Measurements from ENCODE around the gene ALDH1A3.

- TF ChIP-seq, protein P1, sequence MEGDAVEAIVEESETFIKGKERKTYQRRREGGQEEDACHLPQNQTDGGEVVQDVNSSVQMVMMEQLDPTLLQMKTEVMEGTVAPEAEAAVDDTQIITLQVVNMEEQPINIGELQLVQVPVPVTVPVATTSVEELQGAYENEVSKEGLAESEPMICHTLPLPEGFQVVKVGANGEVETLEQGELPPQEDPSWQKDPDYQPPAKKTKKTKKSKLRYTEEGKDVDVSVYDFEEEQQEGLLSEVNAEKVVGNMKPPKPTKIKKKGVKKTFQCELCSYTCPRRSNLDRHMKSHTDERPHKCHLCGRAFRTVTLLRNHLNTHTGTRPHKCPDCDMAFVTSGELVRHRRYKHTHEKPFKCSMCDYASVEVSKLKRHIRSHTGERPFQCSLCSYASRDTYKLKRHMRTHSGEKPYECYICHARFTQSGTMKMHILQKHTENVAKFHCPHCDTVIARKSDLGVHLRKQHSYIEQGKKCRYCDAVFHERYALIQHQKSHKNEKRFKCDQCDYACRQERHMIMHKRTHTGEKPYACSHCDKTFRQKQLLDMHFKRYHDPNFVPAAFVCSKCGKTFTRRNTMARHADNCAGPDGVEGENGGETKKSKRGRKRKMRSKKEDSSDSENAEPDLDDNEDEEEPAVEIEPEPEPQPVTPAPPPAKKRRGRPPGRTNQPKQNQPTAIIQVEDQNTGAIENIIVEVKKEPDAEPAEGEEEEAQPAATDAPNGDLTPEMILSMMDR (IDR thresholded peaks at IDR 0.05; ENCODE audit: low read depth, low read length): no peak
- TF ChIP-seq POLR2A (IDR thresholded peaks at IDR 0.05; ENCODE audit: extremely low read depth, insufficient read length) (no peak), MAX (IDR thresholded peaks at IDR 0.05; ENCODE audit: low read depth, low read length) (no peak)
Measured at GRCh38 chr15:100922192-100923040, 42.8 kb downstream of the ALDH1A3 start.
